Measurements from ENCODE around the gene PARPBP. TPM values are rescaled to one million over a fixed set of nuclear protein-coding genes. Genes with fewer than 3 reads are reported as not detected.

PARPBP gene
- total and polyA plus RNA-seq, 2 experiments from 2014 or later: 37.3 to 44.8 TPM

- Histone ChIP-seq H4K20me1 (replicated peaks; ENCODE audit: insufficient read depth) (no peaks in the 10 kb centered on the region), H3F3A (replicated peaks; ENCODE audit: low read depth) (no peaks in the 10 kb centered on the region), H3K27ac (ENCODE audit: low read depth) (no peak overlapping the region), H3K36me3 (ENCODE audit: insufficient read depth) (peaks cover 8% of the 10 kb centered on the region; the same call in 1 of the 2 replicates), H2AFZ (no peak overlapping the region), H3K79me2 (replicated peaks; ENCODE audit: insufficient read depth) (no peaks in the 10 kb centered on the region), H3K4me2 (no peak overlapping the region), H3K4me1 (ENCODE audit: insufficient read depth) (no peaks in the 10 kb centered on the region), H3K9me2 (ENCODE audit: insufficient read depth) (no peaks in the 10 kb centered on the region), H3K4me3 (no peak overlapping the region), H3K27me3 (ENCODE audit: insufficient read depth) (no peaks in the 10 kb centered on the region)
- Mint-ChIP-seq H3K4me1 (no peaks in the 10 kb centered on the region), H3K4me3 (no peak overlapping the region), H3K27me3 (ENCODE audit: insufficient read depth, low read depth, poor library complexity) (no peaks in the 10 kb centered on the region), H3K36me3 (ENCODE audit: low read depth) (peaks cover 35% of the 10 kb centered on the region), H3K27ac (no peak overlapping the region), H3K9me3 (peaks cover 15% of the 10 kb centered on the region)
- no peak for ATAC-seq
- no peak for DNase-seq (ENCODE audit: low spot score)
- TF ChIP-seq CTCF (conservative IDR thresholded peaks at IDR 0.05; ENCODE audit: low read depth in 2 of 2) (no peak), STAT1 (IDR thresholded peaks at IDR 0.05; ENCODE audit: unreplicated experiment) (no peak), CREB1 (CRISPR knock-in tag; IDR thresholded peaks at IDR 0.05; ENCODE audit: low read depth) (no peak), EZH2 (IDR thresholded peaks at IDR 0.05; ENCODE audit: low read depth, unreplicated experiment) (no peak), ETS1 (IDR thresholded peaks at IDR 0.05) (no peak), NANOG (IDR thresholded peaks at IDR 0.05; ENCODE audit: borderline replicate concordance) (no peak), REST (IDR thresholded peaks at IDR 0.05; ENCODE audit: unreplicated experiment) (no peak), JUNB (IDR thresholded peaks at IDR 0.05; ENCODE audit: unreplicated experiment) (no peak), POLR2AphosphoS5 (IDR thresholded peaks at IDR 0.05; ENCODE audit: low read depth) (no peak), ZNF462 (CRISPR knock-in tag; IDR thresholded peaks at IDR 0.05) (no peak), ZNF331 (CRISPR knock-in tag; IDR thresholded peaks at IDR 0.05; ENCODE audit: low read depth) (no peak), EZH2phosphoT487 (IDR thresholded peaks at IDR 0.05; ENCODE audit: unreplicated experiment) (no peak), ZNF114 (CRISPR knock-in tag; IDR thresholded peaks at IDR 0.05) (no peak)
Observed at GRCh38 chr12:102093319-102093718, 26.7 kb upstream of the PARPBP start.

All from GM23338 (cell line).